Pons (tissue), 1 donor: ENCODE measurements around the gene SLC7A6.

Experiments
- DNase-seq: peaks from one replicate; pipeline ENCODE4 v3.0.0-alpha.2; 2016; ENCODE audit warnings: low spot score

Gene SLC7A6

GRCh38 chr16:68306633-68307032 lies 42.3 kb downstream of the SLC7A6 start:
- DNase-seq, result no peak

- DNase-seq, result no peak
Observed at GRCh38 chr16:68309799-68310198, 45.5 kb downstream of the SLC7A6 start.

- no peak for DNase-seq
Observed at GRCh38 chr16:68310437-68310773, 46.1 kb downstream of the SLC7A6 start.

GRCh38 chr16:68310774-68311511 lies 46.6 kb downstream of the SLC7A6 start, which contains the start of the genes PRMT7 and SLC7A6OS:
Gene PRMT7, plus strand, starts transcription at chr16:68311019. Its CDS starts 4,961 bp downstream, at chr16:68315980.
Gene SLC7A6OS, minus strand, starts transcription at chr16:68310946. Its CDS starts 20 bp downstream, at chr16:68310926.
- DNase-seq, result peak; percentile 86

- no peak for DNase-seq
Observed at GRCh38 chr16:68313116-68313515, 48.8 kb downstream of the SLC7A6 start.

- DNase-seq, result no peak
Observed at GRCh38 chr16:68319185-68319908, 55.0 kb downstream of the SLC7A6 start.

- DNase-seq, result no peak
Observed at GRCh38 chr16:68324336-68324735, 60.0 kb downstream of the SLC7A6 start.

GRCh38 chr16:68324780-68325357 lies 60.5 kb downstream of the SLC7A6 start:
- no peak for DNase-seq

- peak; percentile 95 for DNase-seq
Observed at GRCh38 chr16:68328151-68328859, 64.0 kb downstream of the SLC7A6 start.

- peak; percentile 36 for DNase-seq
Observed at GRCh38 chr16:68328860-68329390, 64.6 kb downstream of the SLC7A6 start.

- DNase-seq, result no peak
Observed at GRCh38 chr16:68331879-68332410, 67.6 kb downstream of the SLC7A6 start.

- peak; percentile 84 for DNase-seq
Observed at GRCh38 chr16:68332411-68333121, 68.2 kb downstream of the SLC7A6 start.

- no peak for DNase-seq
Observed at GRCh38 chr16:68335175-68335574, 70.8 kb downstream of the SLC7A6 start.

- no peak for DNase-seq
Observed at GRCh38 chr16:68338326-68339119, 74.2 kb downstream of the SLC7A6 start.

GRCh38 chr16:68339214-68339613 lies 74.9 kb downstream of the SLC7A6 start:
- no peak for DNase-seq

GRCh38 chr16:68342620-68343019 lies 78.3 kb downstream of the SLC7A6 start:
- no peak for DNase-seq

GRCh38 chr16:68343137-68343536 lies 78.8 kb downstream of the SLC7A6 start:
- no peak for DNase-seq

GRCh38 chr16:68344252-68344651 lies 79.9 kb downstream of the SLC7A6 start:
- DNase-seq, result no peak

- DNase-seq, result no peak
Observed at GRCh38 chr16:68345351-68345810, 81.1 kb downstream of the SLC7A6 start.

- DNase-seq, result no peak
Observed at GRCh38 chr16:68345958-68346635, 81.8 kb downstream of the SLC7A6 start.
